ENCODE results near the gene LGALS13. TPM values are rescaled to one million over a fixed set of nuclear protein-coding genes. Genes with fewer than 3 reads are reported as not detected.

Gene LGALS13
- total and polyA plus RNA-seq, 2 of the 8 experiments (the other 6 are each of a cell fraction or from before 2014, with no cell fraction given) = not detected

DNA sequence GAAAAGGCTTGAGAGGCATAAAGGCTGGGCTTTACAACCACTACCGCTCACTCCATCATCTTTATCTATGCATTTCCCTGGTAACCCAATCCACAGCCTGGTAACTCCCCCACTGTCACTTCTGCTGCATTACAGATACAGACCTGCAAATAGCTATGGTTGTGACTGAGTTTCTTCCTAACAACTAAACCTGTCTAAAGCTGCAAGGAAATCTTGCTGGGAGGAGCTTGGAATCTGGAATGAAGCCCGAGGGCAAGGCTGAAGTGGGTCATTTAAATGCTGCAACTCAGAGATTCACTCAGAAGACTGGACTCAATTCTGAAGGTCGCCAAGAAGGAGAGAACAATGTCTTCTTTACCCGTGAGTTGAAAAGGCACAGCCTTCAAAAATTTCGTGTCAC, at the start of gene LGALS13 (continued):
- no peak for TF ChIP-seq ASH2L (IDR thresholded peaks at IDR 0.05; ENCODE audit: low read length)
- TF ChIP-seq RBBP5 (IDR thresholded peaks at IDR 0.05; ENCODE audit: borderline replicate concordance, low read depth, low read length) = no peak
- TF ChIP-seq CEBPB (IDR thresholded peaks at IDR 0.05; ENCODE audit: low read depth, low read length) = no peak
- no peak for TF ChIP-seq HDAC6 (IDR thresholded peaks at IDR 0.05; ENCODE audit: low read depth, low read length)
- no peak for TF ChIP-seq ZNF274 (IDR thresholded peaks at IDR 0.05; ENCODE audit: borderline replicate concordance, extremely low read depth, low read length)
- no peak for TF ChIP-seq CBX5 (IDR thresholded peaks at IDR 0.05; ENCODE audit: low read depth, low read length)
- no peak for TF ChIP-seq EGR1 (IDR thresholded peaks at IDR 0.05; ENCODE audit: borderline replicate concordance, low read depth, low read length)
- no peak for TF ChIP-seq CBX8 (IDR thresholded peaks at IDR 0.05; ENCODE audit: borderline replicate concordance, low read depth, low read length)
- TF ChIP-seq KDM5A (IDR thresholded peaks at IDR 0.05; ENCODE audit: low read length) = no peak
- TF ChIP-seq TAF1 (IDR thresholded peaks at IDR 0.05; ENCODE audit: low read depth, low read length) = no peak
- no peak for TF ChIP-seq SAP30 (IDR thresholded peaks at IDR 0.05; ENCODE audit: insufficient read depth, insufficient replicate concordance, low read length)

Measured in H1 (cell line).